ENCODE data around the gene SPARCL1. TPM values are rescaled to one million over a fixed set of nuclear protein-coding genes. Genes with fewer than 3 reads are reported as not detected.

Gene SPARCL1
- total and polyA plus RNA-seq, 2 experiments from 2014 or later = 1.5 to 2.4 TPM

DNA sequence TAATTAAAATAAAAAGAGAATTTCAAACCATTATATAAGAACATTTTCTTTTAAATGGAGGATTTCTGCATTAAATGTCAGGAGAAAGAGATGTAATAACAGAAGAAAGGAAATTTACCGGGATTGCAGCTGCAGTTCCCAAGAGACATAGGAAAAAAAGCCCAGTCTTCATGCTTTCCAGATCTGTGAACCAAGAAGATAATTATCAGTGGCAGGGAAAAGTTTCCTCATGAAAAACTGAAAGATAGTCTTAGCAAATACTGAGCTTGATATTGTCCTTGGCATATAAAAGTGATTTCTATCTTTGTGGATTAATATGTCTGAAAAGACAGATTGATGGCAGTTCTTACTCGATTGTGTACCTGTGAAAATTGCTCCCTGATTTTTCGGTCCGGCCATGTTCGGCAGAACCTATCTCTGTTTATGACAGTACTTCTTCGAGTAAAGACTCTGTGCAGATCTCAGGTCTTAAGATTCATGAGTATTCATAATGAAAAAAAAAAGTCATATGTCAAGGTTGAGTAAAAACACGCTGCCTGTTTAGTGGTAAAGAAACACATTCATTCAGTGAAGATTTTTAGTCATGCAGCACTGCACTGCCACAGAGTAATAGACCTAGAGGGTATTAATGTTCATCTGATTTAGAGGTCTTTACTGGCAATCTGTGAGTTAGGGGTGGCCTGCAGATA is 29.6 kb downstream of the SPARCL1 start:
- no peaks in the 10 kb centered on the region for H3K27me3 Mint-ChIP-seq (ENCODE audit: insufficient read depth, low read depth, poor library complexity)
- Histone ChIP-seq H2AFZ (peak overlapping the region; percentile 21; the same call in 1 of the 2 replicates), H3K9me2 (ENCODE audit: insufficient read depth) (no peaks in the 10 kb centered on the region; the same call in 1 of the 2 replicates), H3K27me3 (ENCODE audit: insufficient read depth) (no peaks in the 10 kb centered on the region), H3K4me3 (no peak overlapping the region), H3K4me2 (no peak overlapping the region), H3K79me2 (replicated peaks; ENCODE audit: insufficient read depth) (no peaks in the 10 kb centered on the region), H3F3A (replicated peaks; ENCODE audit: low read depth) (no peaks in the 10 kb centered on the region), H3K36me3 (ENCODE audit: insufficient read depth) (no peaks in the 10 kb centered on the region), H3K27ac (ENCODE audit: low read depth) (no peak overlapping the region), H3K4me1 (ENCODE audit: insufficient read depth) (no peaks in the 10 kb centered on the region), H4K20me1 (replicated peaks; ENCODE audit: insufficient read depth) (no peaks in the 10 kb centered on the region)
- no peak for DNase-seq (ENCODE audit: low spot score)
- H3K4me1 Mint-ChIP-seq = no peaks in the 10 kb centered on the region
- H3K9me3 Mint-ChIP-seq = no peaks in the 10 kb centered on the region
- H3K27ac Mint-ChIP-seq = no peak overlapping the region
- ATAC-seq = no peak
- TF ChIP-seq STAT1 (IDR thresholded peaks at IDR 0.05; ENCODE audit: unreplicated experiment) = no peak
- TF ChIP-seq, protein P1, sequence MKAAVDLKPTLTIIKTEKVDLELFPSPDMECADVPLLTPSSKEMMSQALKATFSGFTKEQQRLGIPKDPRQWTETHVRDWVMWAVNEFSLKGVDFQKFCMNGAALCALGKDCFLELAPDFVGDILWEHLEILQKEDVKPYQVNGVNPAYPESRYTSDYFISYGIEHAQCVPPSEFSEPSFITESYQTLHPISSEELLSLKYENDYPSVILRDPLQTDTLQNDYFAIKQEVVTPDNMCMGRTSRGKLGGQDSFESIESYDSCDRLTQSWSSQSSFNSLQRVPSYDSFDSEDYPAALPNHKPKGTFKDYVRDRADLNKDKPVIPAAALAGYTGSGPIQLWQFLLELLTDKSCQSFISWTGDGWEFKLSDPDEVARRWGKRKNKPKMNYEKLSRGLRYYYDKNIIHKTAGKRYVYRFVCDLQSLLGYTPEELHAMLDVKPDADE (IDR thresholded peaks at IDR 0.05) = no peak
- no peak for TF ChIP-seq NANOG (IDR thresholded peaks at IDR 0.05; ENCODE audit: borderline replicate concordance)
- no peak for TF ChIP-seq ZNF462 (CRISPR knock-in tag; IDR thresholded peaks at IDR 0.05)
- no peak for TF ChIP-seq POLR2AphosphoS5 (IDR thresholded peaks at IDR 0.05; ENCODE audit: low read depth)
- TF ChIP-seq, protein P2, sequence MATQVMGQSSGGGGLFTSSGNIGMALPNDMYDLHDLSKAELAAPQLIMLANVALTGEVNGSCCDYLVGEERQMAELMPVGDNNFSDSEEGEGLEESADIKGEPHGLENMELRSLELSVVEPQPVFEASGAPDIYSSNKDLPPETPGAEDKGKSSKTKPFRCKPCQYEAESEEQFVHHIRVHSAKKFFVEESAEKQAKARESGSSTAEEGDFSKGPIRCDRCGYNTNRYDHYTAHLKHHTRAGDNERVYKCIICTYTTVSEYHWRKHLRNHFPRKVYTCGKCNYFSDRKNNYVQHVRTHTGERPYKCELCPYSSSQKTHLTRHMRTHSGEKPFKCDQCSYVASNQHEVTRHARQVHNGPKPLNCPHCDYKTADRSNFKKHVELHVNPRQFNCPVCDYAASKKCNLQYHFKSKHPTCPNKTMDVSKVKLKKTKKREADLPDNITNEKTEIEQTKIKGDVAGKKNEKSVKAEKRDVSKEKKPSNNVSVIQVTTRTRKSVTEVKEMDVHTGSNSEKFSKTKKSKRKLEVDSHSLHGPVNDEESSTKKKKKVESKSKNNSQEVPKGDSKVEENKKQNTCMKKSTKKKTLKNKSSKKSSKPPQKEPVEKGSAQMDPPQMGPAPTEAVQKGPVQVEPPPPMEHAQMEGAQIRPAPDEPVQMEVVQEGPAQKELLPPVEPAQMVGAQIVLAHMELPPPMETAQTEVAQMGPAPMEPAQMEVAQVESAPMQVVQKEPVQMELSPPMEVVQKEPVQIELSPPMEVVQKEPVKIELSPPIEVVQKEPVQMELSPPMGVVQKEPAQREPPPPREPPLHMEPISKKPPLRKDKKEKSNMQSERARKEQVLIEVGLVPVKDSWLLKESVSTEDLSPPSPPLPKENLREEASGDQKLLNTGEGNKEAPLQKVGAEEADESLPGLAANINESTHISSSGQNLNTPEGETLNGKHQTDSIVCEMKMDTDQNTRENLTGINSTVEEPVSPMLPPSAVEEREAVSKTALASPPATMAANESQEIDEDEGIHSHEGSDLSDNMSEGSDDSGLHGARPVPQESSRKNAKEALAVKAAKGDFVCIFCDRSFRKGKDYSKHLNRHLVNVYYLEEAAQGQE (IDR thresholded peaks at IDR 0.05; ENCODE audit: unreplicated experiment) = no peak
- no peak for TF ChIP-seq EZH2phosphoT487 (IDR thresholded peaks at IDR 0.05; ENCODE audit: unreplicated experiment)
- H3K36me3 Mint-ChIP-seq (ENCODE audit: low read depth) = no peaks in the 10 kb centered on the region
- H3K4me3 Mint-ChIP-seq = no peak overlapping the region
